NOMO-1 treated with DMSO at 0.1 percent for 48 hours (cell line): ENCODE data around the gene ZNF516.

Source experiments
- DNase-seq: peaks from one replicate; lab custom pipeline; 2025; ENCODE audit not compliant: unreplicated experiment; lab: John Stamatoyannopoulos, UW

ZNF516 gene

DNA sequence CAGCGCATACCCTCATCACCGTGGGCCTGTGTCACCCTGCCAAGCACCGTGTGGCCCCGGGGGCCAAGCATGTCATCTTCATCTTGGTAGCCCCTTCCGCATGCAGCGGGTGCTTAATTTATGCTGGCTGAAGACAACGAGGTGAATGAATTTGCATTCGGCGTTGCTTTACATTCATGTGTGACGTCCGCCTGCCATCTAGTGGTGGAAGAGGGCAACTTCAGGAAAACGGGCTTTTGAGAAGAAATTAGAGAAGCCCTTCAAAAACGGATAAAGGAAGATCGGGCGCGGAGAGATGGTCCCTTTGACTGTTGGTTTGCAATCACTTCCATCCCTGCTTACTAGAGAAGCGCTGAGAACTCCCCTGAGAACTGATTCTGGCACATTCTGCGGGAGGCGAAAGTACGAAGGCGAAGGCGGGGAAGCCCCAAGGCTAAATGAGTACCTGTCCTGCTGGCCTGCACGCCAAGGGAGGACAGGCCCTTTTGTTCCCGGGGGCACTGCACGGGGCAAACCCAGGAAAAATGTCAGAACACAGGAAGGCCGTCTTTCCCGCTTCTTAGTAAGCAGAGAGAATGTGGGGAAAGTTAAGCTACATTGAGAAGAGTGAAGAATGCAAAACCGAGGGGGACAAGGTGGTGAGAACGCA is 145.9 kb downstream of the ZNF516 start:
- peak; percentile 70 for DNase-seq

DNA sequence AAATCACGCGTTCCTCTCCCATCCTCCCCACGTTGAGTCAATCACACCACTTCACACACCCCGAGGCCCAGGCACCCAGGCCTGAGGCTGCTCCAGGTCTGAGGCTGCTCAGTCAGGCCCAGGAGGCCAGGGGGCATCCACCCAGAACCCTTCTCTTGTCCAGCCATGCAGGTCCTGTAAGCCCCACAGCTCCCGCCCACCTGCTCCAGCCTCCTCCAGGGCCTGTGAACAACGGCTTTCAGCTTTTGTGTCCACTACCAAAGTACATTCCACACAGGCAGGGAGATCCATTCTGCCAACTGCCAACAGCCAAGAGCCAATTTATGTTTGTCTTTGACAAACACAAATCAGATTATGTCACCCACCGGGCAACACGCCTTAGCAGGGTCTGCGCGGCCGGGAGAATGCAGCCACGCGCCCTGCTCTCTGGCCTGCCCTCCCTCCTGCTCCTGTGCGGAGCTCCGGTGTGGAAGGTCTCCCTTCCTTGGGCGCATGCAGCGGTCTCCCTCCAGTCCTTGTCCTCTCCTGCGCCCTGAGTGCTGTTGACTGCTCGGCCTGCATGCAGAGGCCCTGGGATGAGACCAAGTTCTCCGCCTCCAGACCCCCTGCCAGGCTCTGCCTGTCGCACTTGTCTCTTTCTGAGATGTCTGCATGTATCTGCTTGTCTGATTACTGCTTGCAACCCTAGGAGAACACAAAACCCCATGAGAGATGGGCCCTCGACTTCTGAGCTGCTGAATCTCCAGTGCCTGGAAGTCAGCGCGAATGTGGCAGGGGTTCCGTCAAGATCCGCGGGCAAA is 146.6 kb downstream of the ZNF516 start:
- no peak for DNase-seq

DNA sequence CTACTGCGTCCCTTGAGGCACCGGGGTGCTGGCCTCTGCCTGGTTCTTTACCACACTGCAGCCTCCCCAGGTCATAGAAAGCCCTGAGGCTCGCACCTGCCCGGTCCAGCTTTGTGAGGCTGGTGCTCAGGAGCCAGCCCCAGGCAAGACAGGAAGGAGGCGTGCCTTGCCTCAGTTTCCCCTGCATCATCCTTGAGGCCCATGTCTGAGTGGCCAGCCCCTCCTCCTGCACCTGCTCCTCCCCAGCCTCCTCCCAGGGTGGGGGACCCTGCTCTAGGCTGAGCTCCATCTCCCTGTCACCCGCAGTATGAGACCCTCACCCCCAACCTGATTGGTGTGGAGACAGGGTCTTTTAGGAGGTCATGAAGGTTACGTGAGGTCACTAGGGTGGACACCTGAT is 147.7 kb downstream of the ZNF516 start:
- no peak for DNase-seq

DNA sequence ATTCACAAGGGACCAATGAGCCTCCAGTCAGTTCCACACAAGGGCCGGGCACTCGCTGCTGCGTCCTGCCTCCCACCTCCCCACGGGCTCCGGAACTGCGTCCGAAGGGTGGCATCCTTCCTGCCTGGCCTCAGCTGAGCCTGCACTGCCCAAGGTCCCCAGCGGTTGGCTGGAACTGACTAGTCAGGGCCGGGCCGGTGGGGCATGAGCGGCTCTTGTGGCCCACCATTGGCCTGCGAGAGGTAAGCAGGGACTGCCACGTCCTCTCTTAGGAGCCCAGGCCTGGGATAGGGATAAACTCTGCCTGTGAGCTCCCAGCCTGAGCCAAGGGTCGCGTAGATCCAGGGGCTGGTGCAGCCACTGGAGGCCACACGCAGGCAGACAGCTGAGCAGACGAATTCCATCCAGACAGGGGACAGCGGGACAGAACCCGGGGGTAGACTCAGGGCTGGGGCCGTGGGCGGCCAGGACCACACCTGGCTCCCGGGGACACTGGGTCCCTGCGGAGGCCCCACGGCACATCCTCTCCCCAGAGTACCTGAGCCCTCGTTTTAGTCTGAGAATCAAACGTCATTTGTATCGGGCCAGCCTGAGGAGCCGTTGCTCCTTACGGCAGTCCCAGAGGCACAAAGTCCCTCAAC is 148.4 kb downstream of the ZNF516 start:
- no peak for DNase-seq

DNA sequence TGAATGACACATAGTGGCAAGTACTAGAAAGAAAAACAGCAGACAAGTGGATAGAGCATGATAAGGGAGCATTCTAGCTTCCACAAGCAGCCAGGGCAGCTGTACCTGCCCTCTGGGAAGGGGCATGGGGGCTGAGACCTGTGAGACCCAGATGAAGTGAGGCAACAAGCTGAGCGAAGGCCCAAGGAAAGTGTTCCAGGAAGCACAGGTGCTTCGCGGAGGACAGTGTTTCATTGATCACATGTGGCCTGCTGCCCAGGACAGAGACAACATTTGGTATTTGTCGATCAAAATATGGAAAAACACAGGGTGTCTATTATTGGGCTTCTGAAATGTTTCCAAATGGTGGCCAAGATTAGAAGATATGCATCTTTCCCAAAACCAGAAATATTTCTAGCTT is 149.1 kb downstream of the ZNF516 start:
- DNase-seq = no peak

DNA sequence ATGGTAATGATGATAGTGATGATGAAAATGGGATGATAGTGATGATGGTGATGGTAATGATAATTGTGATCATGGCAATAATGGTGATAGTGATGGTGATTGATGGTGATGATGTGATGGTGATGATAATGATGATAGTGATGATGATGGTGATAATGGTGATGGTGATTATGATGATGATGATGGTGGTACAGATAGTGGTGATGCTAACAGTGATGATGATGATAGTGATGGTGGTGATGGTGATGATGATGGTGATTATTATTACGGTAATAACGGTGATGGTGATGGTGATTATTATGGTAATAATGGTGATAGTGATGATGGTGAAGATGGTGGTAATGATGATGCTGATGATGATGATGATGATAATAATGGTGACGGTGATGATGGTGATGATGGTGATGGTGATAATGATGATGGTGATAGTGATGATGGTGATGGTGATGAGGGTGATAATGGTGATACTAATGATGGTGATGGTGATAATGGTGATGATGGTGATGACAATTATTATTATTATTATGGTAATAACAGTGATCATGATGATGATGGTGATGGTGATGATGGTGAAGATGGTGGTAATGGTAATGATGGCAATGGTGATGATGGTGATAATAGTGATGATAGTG is 151.0 kb downstream of the ZNF516 start:
- DNase-seq = no peak

DNA sequence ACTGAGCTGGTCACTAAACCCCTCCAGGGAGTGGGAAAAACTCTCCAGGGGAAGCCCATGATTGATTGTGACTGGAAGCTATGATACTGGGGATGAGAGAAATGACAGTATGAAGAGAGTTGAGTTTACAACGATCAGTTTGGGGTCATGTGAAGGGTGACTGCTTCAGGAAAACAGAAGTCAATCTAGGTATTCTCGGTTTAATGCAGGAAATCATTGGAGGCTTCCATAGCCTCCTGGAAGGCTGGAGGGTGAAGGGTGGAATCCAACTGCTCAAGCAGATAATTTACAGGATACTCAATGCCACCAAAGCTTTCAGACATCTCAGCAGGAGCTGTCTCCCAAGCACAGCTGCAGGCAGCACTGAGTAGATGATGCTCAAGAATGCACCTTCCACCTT is 154.6 kb downstream of the ZNF516 start:
- no peak for DNase-seq

DNA sequence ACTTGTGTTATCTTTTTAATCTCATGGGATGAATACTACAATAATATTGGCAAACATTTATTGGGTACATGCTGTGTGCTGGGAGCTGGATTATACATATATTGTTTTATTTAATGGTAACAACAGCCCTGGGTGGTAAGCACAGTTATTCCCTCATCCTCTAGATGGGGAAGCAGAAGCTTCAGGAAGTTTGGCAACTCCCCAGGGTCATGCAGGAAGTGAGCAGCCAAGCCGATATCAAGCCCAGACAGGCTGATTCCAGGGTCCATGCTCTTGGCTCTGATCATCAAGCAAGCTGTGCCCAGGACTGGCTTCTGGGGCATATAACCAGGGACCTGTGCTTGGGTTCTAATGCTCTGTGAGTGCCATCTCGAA is 155.8 kb downstream of the ZNF516 start:
- no peak for DNase-seq

DNA sequence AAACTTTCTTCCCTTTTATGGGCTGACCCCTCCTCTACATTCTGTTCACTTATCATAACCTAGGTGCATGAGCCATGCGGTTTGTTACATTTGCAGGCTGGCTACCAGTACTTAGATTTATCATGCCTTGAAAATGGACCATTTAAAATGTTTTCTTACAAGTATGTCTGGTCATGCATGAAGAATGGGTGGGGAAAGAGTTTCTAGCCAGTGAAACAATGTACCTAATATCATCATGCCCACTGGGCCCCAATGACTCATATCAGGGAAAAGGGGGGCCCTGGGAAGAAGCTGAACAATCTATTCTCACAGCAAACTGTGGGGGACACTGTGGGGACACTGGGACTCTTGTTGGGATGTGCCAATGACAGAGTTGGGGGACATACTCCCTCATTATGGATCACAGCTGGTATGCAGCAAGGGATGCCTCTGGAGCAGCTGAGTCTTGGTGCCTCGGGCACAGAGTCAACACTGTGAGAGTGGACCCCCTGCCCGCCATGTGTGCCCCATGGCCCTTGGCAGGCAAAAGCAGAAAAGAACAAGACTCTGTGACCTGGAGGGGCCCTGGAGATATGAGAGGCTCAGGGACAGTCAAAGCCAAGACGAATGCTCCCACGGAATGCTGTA is 156.3 kb downstream of the ZNF516 start:
- no peak for DNase-seq

DNA sequence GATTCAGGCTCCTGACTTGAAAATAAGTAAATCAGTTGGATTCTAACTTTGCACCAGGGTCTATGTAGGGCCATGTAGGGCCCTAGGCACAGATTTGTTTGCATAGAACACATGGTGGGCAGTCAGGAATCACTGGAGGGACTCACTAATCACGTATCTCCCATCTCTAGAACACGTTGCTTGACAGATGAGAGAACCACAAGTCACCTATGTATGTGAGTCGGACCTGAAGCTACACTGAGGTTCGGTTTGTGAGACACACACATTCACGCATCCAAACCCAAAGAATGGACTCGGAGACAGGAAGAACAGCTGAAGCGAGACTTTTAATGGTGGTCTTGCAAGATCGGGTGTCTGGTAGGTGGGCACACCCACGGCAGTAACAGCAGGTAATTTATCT is 157.0 kb downstream of the ZNF516 start:
- no peak for DNase-seq

DNA sequence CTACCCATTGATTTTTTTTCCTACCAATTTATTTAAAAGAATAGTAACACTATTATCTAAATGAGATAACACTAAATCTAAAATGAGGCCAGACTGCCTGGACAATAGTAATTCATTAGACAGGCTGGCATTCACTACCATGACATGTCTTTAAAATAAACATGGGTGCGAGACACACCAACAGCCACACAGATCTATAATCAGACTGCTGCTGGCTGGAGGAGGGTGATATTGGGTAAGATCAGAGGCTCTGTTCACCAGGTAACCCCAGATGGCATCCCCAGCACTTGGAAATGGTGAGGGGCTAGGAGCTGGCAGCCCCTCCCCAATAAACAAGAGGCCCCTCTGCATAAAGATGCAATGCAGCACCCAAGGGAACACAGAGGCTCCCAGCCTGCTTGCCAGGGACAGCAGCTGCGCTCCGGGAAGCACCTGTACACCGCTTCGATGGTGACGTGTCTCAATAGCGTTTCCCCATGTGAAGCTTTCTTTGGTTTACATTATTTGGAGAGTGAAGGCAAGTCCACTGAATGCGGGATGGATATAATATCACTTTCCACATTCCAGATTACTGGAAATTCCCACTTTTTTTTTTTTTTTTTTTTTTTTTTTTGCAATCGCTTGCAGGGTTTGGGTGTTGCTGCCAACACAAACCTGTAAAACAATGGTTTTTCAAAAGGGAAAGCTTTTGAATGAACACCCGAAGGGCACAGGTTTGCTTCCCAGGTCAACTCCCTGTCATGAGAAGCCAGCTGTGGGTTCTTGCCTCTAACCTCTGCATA is 159.0 kb downstream of the ZNF516 start:
- DNase-seq = no peak

DNA sequence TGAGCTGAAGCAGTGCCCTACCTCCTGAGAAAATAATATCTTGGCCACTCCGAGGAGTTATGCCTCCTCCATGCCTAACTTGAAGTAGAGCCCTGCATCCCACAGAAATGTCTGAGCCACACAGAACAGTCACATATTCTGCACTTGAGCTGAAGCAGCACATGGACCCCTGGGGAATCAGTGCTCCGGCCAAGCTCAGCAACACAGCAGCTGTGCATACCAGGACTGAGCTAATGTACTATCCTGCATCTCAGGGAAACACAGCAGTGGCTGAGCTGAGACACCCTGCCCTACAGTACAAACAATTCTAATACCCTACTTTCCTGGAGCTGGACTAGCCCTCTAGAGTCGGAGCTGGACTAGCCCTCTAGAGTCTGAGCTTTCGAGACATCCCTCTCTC is 166.9 kb downstream of the ZNF516 start:
- DNase-seq = no peak

DNA sequence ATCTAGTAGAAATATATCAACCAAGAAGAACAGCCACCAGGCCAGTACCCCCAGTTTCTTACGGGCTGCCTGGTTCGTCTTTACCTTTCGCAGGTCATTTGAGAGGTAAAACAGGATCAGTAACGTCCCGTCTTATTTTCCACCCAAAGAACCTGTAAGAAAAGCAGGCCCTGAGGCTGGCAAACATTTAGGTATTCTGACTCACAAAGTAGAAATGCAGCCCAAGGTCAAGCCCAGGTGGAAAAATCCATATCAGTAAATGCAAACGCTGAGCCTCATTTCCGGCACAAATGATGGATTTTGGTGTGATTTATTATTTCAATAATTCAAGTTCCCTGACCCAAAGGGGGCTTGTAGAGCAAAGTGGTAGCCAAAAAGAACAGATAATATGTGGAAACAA is 171.2 kb downstream of the ZNF516 start:
- no peak for DNase-seq

DNA sequence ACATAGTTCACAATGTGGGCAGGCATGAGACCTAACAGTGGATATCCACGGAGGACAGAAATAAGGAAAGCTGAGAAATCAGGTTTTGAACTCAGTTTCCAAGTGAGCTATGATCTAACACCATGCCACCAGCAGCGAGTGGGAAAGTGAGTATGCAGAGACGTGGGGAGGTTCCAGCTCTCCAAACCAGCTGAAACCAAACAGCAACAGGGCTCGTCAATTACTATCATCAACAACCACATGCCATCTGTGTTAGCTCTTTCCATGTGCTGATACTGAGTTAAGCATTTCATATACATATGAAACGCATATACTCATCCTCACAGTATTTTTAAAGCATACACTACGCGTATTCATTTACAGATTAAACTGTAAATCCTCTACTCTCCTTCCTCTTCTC is 172.4 kb downstream of the ZNF516 start:
- DNase-seq = no peak

DNA sequence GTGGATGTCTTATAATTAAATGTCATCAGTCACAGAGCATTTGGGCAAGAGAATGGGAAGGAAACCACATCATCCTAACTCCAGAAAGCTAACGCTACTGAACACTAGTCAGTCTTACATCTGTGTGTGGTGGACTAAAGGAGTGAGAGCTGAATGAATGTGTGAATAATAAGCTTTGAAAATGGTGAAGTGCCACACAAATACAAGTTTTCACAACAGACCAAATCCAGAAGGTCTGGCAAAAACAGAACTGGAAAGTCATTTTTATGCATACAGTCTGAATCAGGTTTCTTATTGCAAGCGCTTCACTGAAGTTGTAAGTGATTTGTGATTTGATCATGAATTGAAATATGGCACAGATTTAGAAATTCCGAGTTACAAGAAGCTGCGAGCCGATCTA is 175.7 kb downstream of the ZNF516 start:
- DNase-seq = no peak

DNA sequence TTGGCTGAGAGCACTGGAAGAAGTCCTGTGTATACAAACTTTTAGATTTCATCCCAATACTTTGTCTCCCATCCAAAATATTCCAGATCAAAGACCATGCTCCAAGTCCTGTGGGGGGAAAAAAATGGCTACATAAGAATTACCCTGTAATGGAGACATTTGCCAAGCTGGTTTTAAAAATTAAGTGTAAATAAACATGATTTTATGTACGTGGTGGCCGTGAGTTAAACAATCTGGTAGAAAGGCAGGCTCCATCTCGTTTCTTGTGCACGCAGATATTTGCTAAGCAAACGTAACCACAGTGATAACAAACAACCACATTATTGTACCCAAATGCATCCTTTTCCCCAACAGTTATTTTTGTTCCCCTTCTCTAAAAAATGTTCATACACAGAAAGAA is 176.4 kb downstream of the ZNF516 start:
- DNase-seq = no peak

DNA sequence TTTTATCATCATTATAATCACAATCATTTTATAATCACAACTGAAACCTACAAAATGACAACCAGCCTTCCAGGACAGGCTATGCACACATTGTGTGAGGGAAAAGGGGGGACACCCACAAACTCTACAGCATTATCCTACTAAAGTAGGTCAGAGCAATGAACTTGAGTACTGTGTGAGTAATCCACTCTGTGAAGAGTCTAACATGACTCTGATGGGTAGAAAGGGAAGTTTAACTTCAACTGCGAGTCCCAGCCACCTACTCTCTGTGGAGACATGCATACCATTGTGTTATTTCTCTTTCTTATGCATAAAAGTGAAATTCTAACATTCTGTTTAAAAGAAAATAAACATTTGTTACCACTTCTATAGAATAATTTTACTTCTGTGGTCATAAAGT is 177.9 kb downstream of the ZNF516 start:
- no peak for DNase-seq

DNA sequence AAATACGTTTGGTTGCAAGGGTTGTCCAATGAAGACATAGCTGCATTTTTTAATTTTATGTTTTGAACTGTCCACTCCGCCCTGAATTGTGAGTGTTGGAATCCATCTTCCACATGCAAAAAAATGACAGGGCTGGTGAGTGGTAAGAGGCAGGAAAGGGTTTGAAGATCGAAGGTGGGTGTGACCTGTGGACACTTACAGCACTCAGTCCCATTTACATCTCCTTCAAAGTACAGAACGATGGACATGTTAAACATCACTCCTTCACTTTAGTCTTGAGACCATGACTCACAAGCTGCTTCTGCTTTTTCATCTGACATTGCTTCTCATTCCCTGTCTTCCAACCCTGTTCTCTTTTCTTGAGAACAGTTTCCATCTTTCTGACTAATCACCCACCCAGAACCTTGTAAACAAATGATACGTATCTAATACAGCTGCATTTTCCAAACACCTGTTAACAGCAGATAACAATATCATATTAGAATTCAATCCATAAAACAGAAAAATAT is 179.3 kb downstream of the ZNF516 start:
- DNase-seq = no peak

DNA sequence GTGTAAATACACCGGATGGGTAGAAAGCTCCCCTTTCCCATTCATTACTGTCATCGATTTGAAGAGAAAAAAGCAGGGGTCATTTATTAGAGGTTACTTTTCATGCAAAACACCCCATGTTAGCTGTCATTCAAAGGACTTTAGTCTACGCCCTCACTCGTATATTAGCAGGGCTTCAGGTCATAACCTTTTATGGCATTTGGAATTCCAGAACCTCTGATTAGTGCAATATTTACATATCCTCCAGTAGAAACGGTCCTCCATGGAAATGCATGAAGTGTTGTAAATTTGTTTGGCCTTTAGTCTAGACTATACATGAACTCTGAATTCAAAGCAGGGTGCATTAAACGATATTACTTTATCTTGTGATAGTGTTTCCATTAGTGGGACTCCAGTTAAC is 180.5 kb downstream of the ZNF516 start:
- DNase-seq = no peak

DNA sequence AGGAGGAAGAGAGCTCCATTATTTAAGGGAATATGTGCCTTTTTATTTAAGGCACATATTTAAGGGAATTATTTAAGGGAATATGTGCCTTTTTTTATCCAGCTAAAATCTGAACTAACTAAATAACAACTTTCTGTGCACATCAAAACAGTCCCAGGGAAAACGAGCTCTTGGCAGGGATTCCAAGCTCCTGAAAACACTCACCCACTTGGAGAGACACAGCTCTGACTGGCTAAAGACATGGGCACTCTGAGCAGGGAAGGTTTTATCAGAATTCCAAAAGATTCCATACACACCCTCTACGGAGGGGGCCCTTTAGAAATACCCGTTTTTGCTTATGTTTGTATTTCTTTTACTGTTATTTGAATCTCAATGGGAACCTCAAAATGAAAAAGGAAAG is 181.0 kb downstream of the ZNF516 start:
- DNase-seq = no peak
